Liver (tissue), 9 donors: Measurements from ENCODE around the gene RAX2. TPM values are rescaled to one million over a fixed set of nuclear protein-coding genes. Genes with fewer than 3 reads are reported as not detected.

Experiments used
- DNase-seq: peaks from one replicate; pipeline ENCODE4 v3.0.0-alpha.2; 2017; ENCODE audit warnings: low spot score
- H3K27ac ChIP-seq, 2 donors: one replicate each; pipeline ENCODE4 v1.7.0; 2013; ENCODE audit warnings: inconsistent platforms in 2 of 2, low read length in 2 of 2, control low read depth in 1 of 2, low read depth in 1 of 2, mild to moderate bottlenecking in 1 of 2
- H3K27me3 ChIP-seq, 4 donors: one replicate each; pipeline versions ENCODE4 v1.6.1 to v1.7.0; 2013; ENCODE audit warnings: low read length in 3 of 4, inconsistent platforms in 1 of 4, mild to moderate bottlenecking in 1 of 4, moderate library complexity in 1 of 4; ENCODE audit not compliant: control insufficient read depth in 4 of 4, insufficient read depth in 4 of 4
- H3K36me3 ChIP-seq, 4 donors: one replicate each; pipeline versions ENCODE4 v1.6.1 to v1.7.0; 2013; ENCODE audit warnings: low read length in 3 of 4, mild to moderate bottlenecking in 3 of 4, low read depth in 1 of 4, moderate library complexity in 1 of 4; ENCODE audit not compliant: control insufficient read depth in 4 of 4, insufficient read depth in 3 of 4
- H3K4me1 ChIP-seq, 4 donors: one replicate each; pipeline versions ENCODE4 v1.6.1 to v1.7.0; 2013; ENCODE audit warnings: low read length in 3 of 4, mild to moderate bottlenecking in 3 of 4, moderate library complexity in 1 of 4; ENCODE audit not compliant: control insufficient read depth in 4 of 4, insufficient read depth in 4 of 4
- H3K4me3 ChIP-seq, 3 donors: one replicate each; pipeline versions ENCODE4 v1.6.1 to v1.7.0; 2013; ENCODE audit warnings: low read length in 3 of 3, control low read depth in 1 of 3, low read depth in 1 of 3, mild to moderate bottlenecking in 1 of 3
- H3K9ac ChIP-seq, 2 donors: one replicate each; pipeline ENCODE4 v1.7.0; 2013; ENCODE audit warnings: low read length in 2 of 2, mild to moderate bottlenecking in 2 of 2, moderate library complexity in 2 of 2, control low read depth in 1 of 2, low read depth in 1 of 2
- H3K9me3 ChIP-seq, 4 donors: one replicate each; pipeline versions ENCODE4 v1.6.1 to v1.7.0; 2013; ENCODE audit warnings: low read length in 3 of 4; ENCODE audit not compliant: control insufficient read depth in 4 of 4
- EGR1 ChIP-seq, 2 donors: IDR thresholded peaks; 2 replicates each; pipeline ENCODE4 v1.6.1; 2016 to 2018; ENCODE audit warnings: antibody characterized with exemption in 2 of 2, low read depth in 2 of 2
- FOXA1 ChIP-seq: IDR thresholded peaks from 2 replicates; pipeline ENCODE4 v1.6.1; 2016; ENCODE audit warnings: antibody characterized with exemption
- FOXA2 ChIP-seq: IDR thresholded peaks from 2 replicates; pipeline ENCODE4 v1.6.1; 2016; ENCODE audit warnings: antibody characterized with exemption
- GABPA ChIP-seq, 2 donors: IDR thresholded peaks in 1 of 2; conservative IDR thresholded peaks in 1 of 2; 2 replicates each; pipeline ENCODE4 v1.6.1; 2016; ENCODE audit warnings: antibody characterized with exemption in 2 of 2, mild to moderate bottlenecking in 1 of 2, moderate library complexity in 1 of 2
- HNF4A ChIP-seq, 2 donors: conservative IDR thresholded peaks; 2 replicates each; pipeline ENCODE4 v1.6.1; 2016; ENCODE audit warnings: antibody characterized with exemption in 2 of 2, mild to moderate bottlenecking in 2 of 2
- JUND ChIP-seq, 2 donors: IDR thresholded peaks; 2 replicates each; pipeline ENCODE4 v1.6.1; 2016; ENCODE audit warnings: antibody characterized with exemption in 2 of 2
- NR2F2 ChIP-seq: IDR thresholded peaks from 2 replicates; pipeline ENCODE4 v1.6.1; 2016; ENCODE audit warnings: antibody characterized with exemption
- RAD21 ChIP-seq, 2 donors: IDR thresholded peaks; 2 replicates each; pipeline ENCODE4 v1.6.1; 2016; ENCODE audit warnings: antibody characterized with exemption in 2 of 2, mild to moderate bottlenecking in 2 of 2
- REST ChIP-seq: IDR thresholded peaks from 2 replicates; pipeline ENCODE4 v1.6.1; 2016; ENCODE audit warnings: antibody characterized with exemption, mild to moderate bottlenecking
- RXRA ChIP-seq, 2 donors: IDR thresholded peaks; 2 replicates each; pipeline ENCODE4 v1.6.1; 2017 to 2018; ENCODE audit warnings: antibody characterized with exemption in 2 of 2, mild to moderate bottlenecking in 1 of 2
- SP1 ChIP-seq: IDR thresholded peaks from 2 replicates; pipeline ENCODE4 v1.6.1; 2018; ENCODE audit warnings: antibody characterized with exemption, mild to moderate bottlenecking
- ZBTB33 ChIP-seq: IDR thresholded peaks from 2 replicates; pipeline ENCODE4 v1.6.1; 2016; ENCODE audit warnings: antibody characterized with exemption
- WGBS: extraction: QIAGEN DNeasy Blood & Tissue Kit; methylation state at CpG from one replicate; pipeline ENCODE4 v1.1.7; 2013; 5-methylcytosine and 5-hydroxymethylcytosine counted together
- polyA plus RNA-seq, 2 donors: library from polyadenylated mRNA; stranded (reverse) in 1 of 2; unstranded in 1 of 2; fragments of 200-250 nt in 1 of 2; fragments of >200 nt in 1 of 2; fragmentation: Nextera tagmentation in 1 of 2; extraction: Ambion mirVana in 1 of 2; gene quantifications; one replicate each; pipeline versions ENCODE4 v1.2.1 to v1.2.3, GENCODE V29; 2013 to 2015
- total RNA-seq, 2 donors: library from RNA; depleted of rRNA; stranded (reverse); fragments of >200 nt; gene quantifications; one replicate each; pipeline ENCODE4 v1.2.3, GENCODE V29; 2014
- donor health status: healthy.
- donor health status: healthy.
- donor health status: healthy.
- donor health status: healthy.
- donor health status: healthy.

The RAX2 gene
- total and polyA plus RNA-seq, 4 donors, result not detected

GRCh38 chr19:3808420-3809143 lies 36.6 kb upstream of the RAX2 start:
- no peak overlapping the region for H3K4me3 ChIP-seq
- 79% methylated on average over 33 of the region's 33 CpGs for WGBS
- H3K36me3 ChIP-seq, result no peaks in the 10 kb centered on the region
- peaks cover 0 to 10% (median 4%) of the 10 kb centered on the region in 4 donors for H3K4me1 ChIP-seq
- H3K27me3 ChIP-seq, result no peaks in the 10 kb centered on the region
- H3K27ac ChIP-seq, result no peak overlapping the region
- no peaks in the 10 kb centered on the region for H3K9me3 ChIP-seq
- TF ChIP-seq RAD21 (IDR thresholded peaks at IDR 0.05) (no peak), JUND (IDR thresholded peaks at IDR 0.05) (no peak), RXRA (IDR thresholded peaks at IDR 0.05) (no peak), EGR1 (IDR thresholded peaks at IDR 0.05; ENCODE audit: low read depth in 2 of 2) (no peak), SP1 (no peak), GABPA (IDR thresholded peaks at IDR 0.05 in 1 of 2, conservative IDR thresholded peaks at IDR 0.05 in 1 of 2) (no peak), FOXA2 (no peak), ZBTB33 (no peak), HNF4A (conservative IDR thresholded peaks at IDR 0.05) (no peak), REST (no peak)
- no peak overlapping the region for H3K9ac ChIP-seq
- no peak for DNase-seq

GRCh38 chr19:3807574-3808354 lies 35.7 kb upstream of the RAX2 start:
- no peak overlapping the region for H3K27ac ChIP-seq
- H3K9me3 ChIP-seq, result no peaks in the 10 kb centered on the region
- no peak overlapping the region for H3K4me3 ChIP-seq
- TF ChIP-seq ZBTB33, result no peak
- TF ChIP-seq FOXA2, result no peak
- no peak for TF ChIP-seq NR2F2
- no peak for TF ChIP-seq EGR1 (IDR thresholded peaks at IDR 0.05; ENCODE audit: low read depth in 2 of 2)
- TF ChIP-seq RXRA (IDR thresholded peaks at IDR 0.05), result no peak
- TF ChIP-seq FOXA1, result no peak
- TF ChIP-seq GABPA (IDR thresholded peaks at IDR 0.05 in 1 of 2, conservative IDR thresholded peaks at IDR 0.05 in 1 of 2), result no peak
- no peak for TF ChIP-seq RAD21 (IDR thresholded peaks at IDR 0.05)
- no peaks in the 10 kb centered on the region for H3K27me3 ChIP-seq
- peaks cover 0 to 8% (median 0%) of the 10 kb centered on the region in 4 donors for H3K4me1 ChIP-seq
- H3K9ac ChIP-seq, result no peak overlapping the region
- 95% methylated on average over 35 of the region's 35 CpGs for WGBS
- no peaks in the 10 kb centered on the region for H3K36me3 ChIP-seq
- no peak for DNase-seq
